Adrenal gland (tissue), 12 donors: ENCODE data around the gene WDFY4. TPM values are rescaled to one million over a fixed set of nuclear protein-coding genes. Genes with fewer than 3 reads are reported as not detected.

ENCODE experiments used
- DNase-seq, 7 donors: peaks; one replicate each; pipeline ENCODE4 v3.0.0-alpha.2; 2019 to 2020
- H3K27ac ChIP-seq, 5 donors: fragments of 200-600 bp; sonication (generic) in 4 of 5; 1 replicate in 3 of 5; 2 replicates in 2 of 5; pipeline versions ENCODE4 v1.5.1 to v1.8.0; 2016 to 2020; ENCODE audit warnings: mild to moderate bottlenecking in 1 of 5
- H3K27me3 ChIP-seq: fragments of 200-600 bp; 2 replicates; pipeline ENCODE4 v1.8.0; 2021
- H3K36me3 ChIP-seq, 2 donors: fragments of 200-600 bp; replicated peaks in 1 of 2; 1 replicate in 1 of 2; 2 replicates in 1 of 2; pipeline versions ENCODE4 v1.5.1 to v1.8.0; 2018 to 2022
- H3K4me1 ChIP-seq, 2 donors: fragments of 200-600 bp; replicated peaks in 1 of 2; 1 replicate in 1 of 2; 2 replicates in 1 of 2; pipeline versions ENCODE4 v1.5.1 to v1.8.0; 2018 to 2021
- H3K4me3 ChIP-seq, 4 donors: fragments of 200-600 bp; sonication (generic) in 3 of 4; one replicate each; pipeline ENCODE4 v1.5.1; 2016 to 2018
- H3K9me3 ChIP-seq, 3 donors: fragments of 200-600 bp; sonication (generic) in 1 of 3; replicated peaks in 1 of 3; 1 replicate in 2 of 3; 2 replicates in 1 of 3; pipeline versions ENCODE4 v1.5.1 to v1.8.0; 2016 to 2021
- CTCF ChIP-seq, 6 experiments: fragments of 450-650 bp in 4 of 6; fragments of 200-600 bp in 2 of 6; sonication (generic) in 1 of 6; IDR thresholded peaks; 1 replicate in 5 of 6; 2 replicates in 1 of 6; pipeline versions ENCODE4 v1.5.1 to v1.8.0; 2016 to 2021; ENCODE audit warnings: antibody characterized with exemption in 6 of 6, mild to moderate bottlenecking in 2 of 6, moderate library complexity in 1 of 6
- POLR2A ChIP-seq, 2 donors: fragments of 450-650 bp; IDR thresholded peaks; one replicate each; pipeline ENCODE4 v1.6.1; 2017; ENCODE audit warnings: antibody characterized with exemption in 2 of 2, mild to moderate bottlenecking in 2 of 2, moderate library complexity in 1 of 2
- WGBS, 4 donors: extraction: QIAGEN DNeasy Blood & Tissue Kit in 2 of 4; methylation state at CpG; one replicate each; pipeline versions ENCODE4 v1.1.5 to v1.1.7; 2013 to 2017; 5-methylcytosine and 5-hydroxymethylcytosine counted together
- intact Hi-C, 2 donors: fragments of 100-400 bp; cut with DNase I; formaldehyde crosslinking; loops; one replicate each; pipeline versions ENCODE4 v1.14.1 to v1.15.0; 2022 to 2023
- microRNA-seq, 3 donors: library from miRNA; unstranded; fragments of <30 nt; microRNA quantifications; one replicate each; pipeline ENCODE4, GENCODE V29; 2017 to 2020
- polyA plus RNA-seq, 3 donors: library from polyadenylated mRNA; stranded (reverse); fragments of 200-250 nt in 2 of 3; fragments of 350-450 nt in 1 of 3; fragmentation: Illumina TruSeq in 1 of 3; extraction: RNeasy Lipid Tissue Mini Kit (QIAGEN cat#74804) in 1 of 3; gene quantifications; one replicate each; pipeline ENCODE4 v1.2.3, GENCODE V29; 2013 to 2014
- small RNA-seq, 2 donors: library from RNA; depleted of rRNA; stranded (forward); fragments of <200 nt; gene quantifications; one replicate each; pipeline ENCODE3, GENCODE V24; 2016
- total RNA-seq, 9 donors: library from RNA; depleted of rRNA in 4 of 9; stranded (reverse); fragments of >200 nt in 4 of 9; fragments of 120-200 nt in 1 of 9; fragmentation: NEBNext Ultra II Directional in 1 of 9; extraction: Animal tissue kit (Norgen Biotek cat#: 25700) in 1 of 9; gene quantifications; one replicate each; pipeline versions ENCODE4 v1.1.0 to v1.2.4, GENCODE V29; 2013 to 2023
- donor health status: healthy with polysubstance abuse.
- donor health status: Bipolar disorder and iron deficiency.
- donor health status: DM: yes; HTN: yes; CAD: no.
- donor health status: DM: no; HTN: no; CAD: no.
- donor health status: DM: no; HTN: no; CAD: no.
- donor health status: DM: yes; HTN: yes; CAD: no.

WDFY4 gene
- total and polyA plus RNA-seq, 12 donors, result 0.61 to 9.9 (median 5.7) TPM

GRCh38 chr10:49029666-49030065 lies 345.0 kb downstream of the WDFY4 start:
- TF ChIP-seq POLR2A (IDR thresholded peaks at IDR 0.05) (no peak), CTCF (IDR thresholded peaks at IDR 0.05) (no peak)
- DNase-seq, result no peak
- H3K4me1 ChIP-seq, result peaks cover 14 to 16% of the 10 kb centered on the region in 2 donors
- 93 to 100% (median 100%) methylated on average over 1 of the region's 1 CpG; no CpG with 5 or more reads in 1 of the 4 donors for WGBS, 4 donors
- H3K27ac ChIP-seq, result no peak overlapping the region
- H3K4me3 ChIP-seq, result no peak overlapping the region
- intact Hi-C loops, result no loop called here
- H3K9me3 ChIP-seq, result no peaks in the 10 kb centered on the region
- peaks cover 0 to 12% of the 10 kb centered on the region in 2 donors for H3K36me3 ChIP-seq
- H3K27me3 ChIP-seq, result no peaks in the 10 kb centered on the region

Small RNAs within 50 kb of the gene (microRNA-seq; reads per million reads assigned to microRNA genes)
- 0 reads per million in 3 donors for gene MIR4294

Small RNAs within 50 kb of the gene (small RNA-seq; reads per million reads assigned to genes)
- 0 reads per million in 2 donors for gene MIR4294

Other genes starting within 250 kb of the WDFY4 start
- gene ARHGAP22, start 79.8 kb upstream of the WDFY4 start, total RNA-seq, result 1 to 10 TPM in 8 of 9 donors, under 1 TPM in 1; 0.91 to 8.0 (median 4.7) TPM
- gene ARHGAP22, start 79.8 kb upstream of the WDFY4 start, polyA plus RNA-seq, result 10 to 100 TPM in 1 of 3 donors, 1 to 10 TPM in 2; 1.1 to 11.6 (median 4.6) TPM